ENCODE measurements around the gene SH3RF3. TPM values are rescaled to one million over a fixed set of nuclear protein-coding genes. Genes with fewer than 3 reads are reported as not detected.

Gene SH3RF3
- total RNA-seq, 2 donors from 2014 or later: 1.4 to 17.0 TPM

DNA sequence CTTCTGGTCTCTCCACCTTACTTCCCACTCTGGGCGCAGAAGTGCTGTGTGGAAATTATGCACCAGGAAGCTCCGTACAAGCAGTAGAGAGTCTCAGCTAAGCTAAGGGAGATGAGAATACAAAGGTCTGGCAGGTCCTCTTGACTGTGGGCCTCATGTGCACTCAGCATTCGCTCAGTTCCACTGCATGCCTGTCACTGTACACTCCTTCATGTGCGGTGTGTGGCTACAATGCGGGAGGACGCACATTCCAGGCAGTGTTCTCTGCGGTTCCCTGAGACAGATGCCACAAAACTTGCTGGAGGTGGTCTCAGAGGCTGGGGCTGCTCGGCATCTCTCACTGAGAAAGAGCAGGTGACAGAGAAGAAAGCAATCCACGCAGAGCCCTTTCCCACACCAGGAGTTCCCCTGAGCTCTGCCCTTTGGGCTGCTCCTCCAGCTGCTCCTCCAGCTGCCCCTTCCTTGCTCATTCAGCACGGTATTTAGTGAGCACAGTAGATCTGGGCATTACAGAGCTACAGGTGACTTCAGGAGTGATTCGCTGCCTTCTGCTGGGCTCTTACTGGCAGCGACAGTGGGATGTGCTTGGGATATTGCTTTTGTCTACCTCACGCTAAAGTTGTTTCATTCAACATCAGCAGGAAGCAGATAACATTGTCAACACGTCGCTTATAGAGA lies 176.6 kb downstream of the SH3RF3 start:
- H3K4me1 ChIP-seq (replicated peaks): no peaks in the 10 kb centered on the region
- intact Hi-C loops (cut with DNase I): no loop called here
- no peak for DNase-seq (ENCODE audit: low spot score)
- H3K27ac ChIP-seq: no peak overlapping the region
- no peak for TF ChIP-seq CTCF (IDR thresholded peaks at IDR 0.05)
- TF ChIP-seq POLR2A (IDR thresholded peaks at IDR 0.05): no peak
- TF ChIP-seq POLR2AphosphoS5 (IDR thresholded peaks at IDR 0.05): no peak
- 86% methylated on average over 15 of the region's 15 CpGs for WGBS
- H3K27me3 ChIP-seq (replicated peaks; ENCODE audit: insufficient read depth): peaks cover 3% of the 10 kb centered on the region
- no peaks in the 10 kb centered on the region for H3K9me3 ChIP-seq
- H3K36me3 ChIP-seq: no peaks in the 10 kb centered on the region
- H3K4me3 ChIP-seq: no peak overlapping the region

GRCh38 chr2:109306190-109306589 lies 177.2 kb downstream of the SH3RF3 start:
- Histone ChIP-seq H3K9me3 (no peaks in the 10 kb centered on the region), H3K27me3 (replicated peaks; ENCODE audit: insufficient read depth) (peaks cover 3% of the 10 kb centered on the region), H3K27ac (no peak overlapping the region), H3K36me3 (no peaks in the 10 kb centered on the region), H3K4me1 (replicated peaks) (no peaks in the 10 kb centered on the region), H3K4me3 (no peak overlapping the region)
- 69% methylated on average over 10 of the region's 10 CpGs for WGBS
- DNase-seq (ENCODE audit: low spot score): no peak
- intact Hi-C loops (cut with DNase I): no loop called here
- TF ChIP-seq CTCF (IDR thresholded peaks at IDR 0.05): no peak
- TF ChIP-seq POLR2AphosphoS5 (IDR thresholded peaks at IDR 0.05): no peak

GRCh38 chr2:109311771-109312170 lies 182.8 kb downstream of the SH3RF3 start:
- DNase-seq (ENCODE audit: low spot score): no peak
- no peaks in the 10 kb centered on the region for H3K4me1 ChIP-seq (replicated peaks)
- intact Hi-C loops (cut with DNase I): no loop called here
- no peak overlapping the region for H3K4me3 ChIP-seq
- no peaks in the 10 kb centered on the region for H3K36me3 ChIP-seq
- H3K27ac ChIP-seq: no peak overlapping the region
- TF ChIP-seq POLR2A (IDR thresholded peaks at IDR 0.05) (no peak), POLR2AphosphoS5 (IDR thresholded peaks at IDR 0.05) (no peak), CTCF (IDR thresholded peaks at IDR 0.05) (no peak)
- H3K27me3 ChIP-seq (replicated peaks; ENCODE audit: insufficient read depth): no peaks in the 10 kb centered on the region
- 91% methylated on average over 5 of the region's 5 CpGs for WGBS
- no peaks in the 10 kb centered on the region for H3K9me3 ChIP-seq

GRCh38 chr2:109312902-109313301 lies 183.9 kb downstream of the SH3RF3 start:
- no peak for DNase-seq (ENCODE audit: low spot score)
- WGBS: 94% methylated on average over 5 of the region's 5 CpGs
- TF ChIP-seq CTCF (IDR thresholded peaks at IDR 0.05): no peak
- TF ChIP-seq POLR2AphosphoS5 (IDR thresholded peaks at IDR 0.05): no peak
- TF ChIP-seq POLR2A (IDR thresholded peaks at IDR 0.05): no peak
- Histone ChIP-seq H3K36me3 (no peaks in the 10 kb centered on the region), H3K27ac (no peak overlapping the region), H3K4me3 (no peak overlapping the region), H3K27me3 (replicated peaks; ENCODE audit: insufficient read depth) (no peaks in the 10 kb centered on the region), H3K9me3 (no peaks in the 10 kb centered on the region), H3K4me1 (replicated peaks) (peaks cover 4% of the 10 kb centered on the region)
- intact Hi-C loops (cut with DNase I): no loop called here

GRCh38 chr2:109313343-109313742 lies 184.3 kb downstream of the SH3RF3 start:
- Histone ChIP-seq H3K36me3 (no peaks in the 10 kb centered on the region), H3K27ac (no peak overlapping the region), H3K4me1 (replicated peaks) (peaks cover 4% of the 10 kb centered on the region), H3K27me3 (replicated peaks; ENCODE audit: insufficient read depth) (no peaks in the 10 kb centered on the region), H3K4me3 (no peak overlapping the region), H3K9me3 (no peaks in the 10 kb centered on the region)
- TF ChIP-seq CTCF (IDR thresholded peaks at IDR 0.05) (no peak), POLR2A (IDR thresholded peaks at IDR 0.05) (no peak), POLR2AphosphoS5 (IDR thresholded peaks at IDR 0.05) (no peak)
- WGBS: 97% methylated on average over 4 of the region's 4 CpGs
- intact Hi-C loops (cut with DNase I): no loop called here
- no peak for DNase-seq (ENCODE audit: low spot score)
